Loucy (cell line): Measurements from ENCODE around the gene NKTR.

Source experiments
- CTCF ChIP-seq: fragments of 200-600 bp; sonication (generic); conservative IDR thresholded peaks from 2 replicates; pipeline ENCODE4 v1.5.1; 2014; ENCODE audit warnings: mild to moderate bottlenecking, antibody characterized with exemption, low read length
- EZH2phosphoT487 ChIP-seq: fragments of 200-600 bp; IDR thresholded peaks from 2 replicates; pipeline ENCODE4 v1.6.1; 2018; ENCODE audit warnings: antibody characterized with exemption, mild to moderate bottlenecking, moderate library complexity, borderline replicate concordance

GRCh38 chr3:42654331-42655201, 54.1 kb downstream of the NKTR start:
- no peak for TF ChIP-seq CTCF
- TF ChIP-seq EZH2phosphoT487 = no peak
